H9 (cell line): ENCODE measurements around the gene TDRD9. TPM values are rescaled to one million over a fixed set of nuclear protein-coding genes. Genes with fewer than 3 reads are reported as not detected.
A peak's percentile ranks its signal among the peaks of the same experiment; 100 is the strongest.

Experiments used
- DNase-seq: peaks from one replicate; pipeline ENCODE4 v3.0.0-alpha.2; 2017
- H2AFZ ChIP-seq: one replicate; pipeline ENCODE4 v1.6.1; 2013; ENCODE audit warnings: mild to moderate bottlenecking, low read length, control low read depth, moderate library complexity
- H2AK5ac ChIP-seq: 2 replicates; pipeline ENCODE4 v1.6.1; 2013; ENCODE audit warnings: low read length, control low read depth, mixed read lengths; ENCODE audit not compliant: insufficient read length
- H2BK120ac ChIP-seq: one replicate; pipeline ENCODE4 v1.6.1; 2013; ENCODE audit warnings: low read depth, mild to moderate bottlenecking, low read length, control low read depth, inconsistent platforms; ENCODE audit not compliant: poor library complexity, severe bottlenecking
- H2BK12ac ChIP-seq: 2 replicates; pipeline ENCODE4 v1.6.1; 2013; ENCODE audit warnings: low read length, control low read depth, mixed read lengths, low read depth; ENCODE audit not compliant: insufficient read length
- H2BK15ac ChIP-seq: 2 replicates; pipeline ENCODE4 v1.6.1; 2013; ENCODE audit warnings: low read depth, low read length, control low read depth
- H2BK20ac ChIP-seq: one replicate; pipeline ENCODE4 v1.6.1; 2013; ENCODE audit warnings: low read depth, mild to moderate bottlenecking, low read length, control low read depth, inconsistent platforms; ENCODE audit not compliant: poor library complexity, severe bottlenecking
- H2BK5ac ChIP-seq: 2 replicates; pipeline ENCODE4 v1.6.1; 2013; ENCODE audit warnings: low read length, control low read depth, mixed read lengths; ENCODE audit not compliant: insufficient read length
- H3K14ac ChIP-seq: 2 replicates; pipeline ENCODE4 v1.6.1; 2013; ENCODE audit warnings: low read length, control low read depth; ENCODE audit not compliant: insufficient read depth
- H3K18ac ChIP-seq: 2 replicates; pipeline ENCODE4 v1.6.1; 2013; ENCODE audit warnings: low read depth, mild to moderate bottlenecking, mixed read lengths, low read length, control low read depth; ENCODE audit not compliant: insufficient read length
- H3K23ac ChIP-seq: 2 replicates; pipeline ENCODE4 v1.6.1; 2013; ENCODE audit warnings: low read length, control low read depth, mixed read lengths, low read depth; ENCODE audit not compliant: insufficient read length
- H3K23me2 ChIP-seq: 2 replicates; pipeline ENCODE4 v1.6.1; 2013; ENCODE audit warnings: low read depth, mild to moderate bottlenecking, mixed read lengths, low read length, control low read depth; ENCODE audit not compliant: insufficient read length, poor library complexity, severe bottlenecking
- H3K27ac ChIP-seq: 2 replicates; pipeline ENCODE4 v1.5.1; 2013; ENCODE audit warnings: low read length, control low read depth, mixed read lengths, low read depth; ENCODE audit not compliant: insufficient read length
- H3K27me3 ChIP-seq: 2 replicates; pipeline ENCODE4 v1.6.1; 2013; ENCODE audit warnings: low read length, control low read depth, inconsistent platforms; ENCODE audit not compliant: insufficient read depth
- H3K4ac ChIP-seq: 2 replicates; pipeline ENCODE4 v1.6.1; 2013; ENCODE audit warnings: low read depth, mild to moderate bottlenecking, control low read depth, inconsistent platforms, low read length, moderate library complexity
- H3K4me1 ChIP-seq: 2 replicates; pipeline ENCODE4 v1.6.1; 2013; ENCODE audit warnings: low read length, control low read depth, inconsistent platforms; ENCODE audit not compliant: insufficient read depth
- H3K4me2 ChIP-seq: 2 replicates; pipeline ENCODE4 v1.6.1; 2013; ENCODE audit warnings: low read length, control low read depth, mixed read lengths; ENCODE audit not compliant: insufficient read length, insufficient read depth
- H3K56ac ChIP-seq: 2 replicates; pipeline ENCODE4 v1.6.1; 2013; ENCODE audit warnings: low read depth, mild to moderate bottlenecking, mixed read lengths, low read length, control low read depth; ENCODE audit not compliant: insufficient read length
- H3K79me1 ChIP-seq: 2 replicates; pipeline ENCODE4 v1.6.1; 2013; ENCODE audit warnings: low read depth, mild to moderate bottlenecking, moderate library complexity, low read length, control low read depth, inconsistent platforms; ENCODE audit not compliant: insufficient read depth, poor library complexity, severe bottlenecking
- H3K79me2 ChIP-seq: 2 replicates; pipeline ENCODE4 v1.6.1; 2013; ENCODE audit warnings: low read length, control low read depth, inconsistent platforms; ENCODE audit not compliant: insufficient read depth
- H3K9ac ChIP-seq: 2 replicates; pipeline ENCODE4 v1.6.1; 2013; ENCODE audit warnings: low read length, control low read depth, mixed read lengths; ENCODE audit not compliant: insufficient read length; ENCODE audit errors: extremely low read depth
- H3K9me3 ChIP-seq: one replicate; pipeline ENCODE4 v1.6.1; 2013; ENCODE audit warnings: low read depth, low read length, inconsistent platforms; ENCODE audit not compliant: control insufficient read depth
- H3T11ph ChIP-seq: one replicate; pipeline ENCODE4 v1.6.1; 2013; ENCODE audit warnings: mild to moderate bottlenecking, low read length, control low read depth, inconsistent platforms
- H4K20me1 ChIP-seq: one replicate; pipeline ENCODE4 v1.6.1; 2013; ENCODE audit not compliant: control insufficient read depth, insufficient read length, insufficient read depth
- H4K5ac ChIP-seq: 2 replicates; pipeline ENCODE4 v1.6.1; 2013; ENCODE audit warnings: low read depth, mild to moderate bottlenecking, mixed read lengths, low read length, control low read depth; ENCODE audit not compliant: insufficient read length
- H4K8ac ChIP-seq: replicated peaks from 2 replicates; pipeline ENCODE4 v1.6.1; 2013; ENCODE audit warnings: low read length, control low read depth, mixed read lengths, low read depth; ENCODE audit not compliant: insufficient read length
- H4K91ac ChIP-seq: 2 replicates; pipeline ENCODE4 v1.6.1; 2013; ENCODE audit warnings: low read depth, mild to moderate bottlenecking, moderate library complexity, mixed read lengths, low read length, control low read depth; ENCODE audit not compliant: insufficient read length
- H3K27ac Mint-ChIP-seq, 3 experiments: 2 replicates in 2 of 3; 3 replicates in 1 of 3; pipeline ENCODE4 v1.8.0; 2020 to 2021; ENCODE audit warnings: mixed read lengths in 3 of 3, mild to moderate bottlenecking in 1 of 3, moderate library complexity in 1 of 3
- H3K27me3 Mint-ChIP-seq: 2 replicates; pipeline ENCODE4 v1.8.0; 2021; ENCODE audit warnings: low read depth, mild to moderate bottlenecking, moderate library complexity, mixed read lengths
- H3K36me3 Mint-ChIP-seq, 3 experiments: 2 replicates in 2 of 3; 3 replicates in 1 of 3; pipeline ENCODE4 v1.8.0; 2020 to 2021; ENCODE audit warnings: low read depth in 3 of 3, mixed read lengths in 3 of 3; ENCODE audit not compliant: insufficient read depth in 1 of 3
- H3K4me1 Mint-ChIP-seq, 2 experiments: 2 replicates each; pipeline ENCODE4 v1.8.0; 2020; ENCODE audit warnings: mixed read lengths in 2 of 2
- H3K4me3 Mint-ChIP-seq, 2 experiments: 2 replicates in 1 of 2; 3 replicates in 1 of 2; pipeline ENCODE4 v1.8.0; 2020 to 2021; ENCODE audit warnings: mild to moderate bottlenecking in 2 of 2, mixed read lengths in 2 of 2, moderate library complexity in 1 of 2
- H3K9me3 Mint-ChIP-seq, 2 experiments: 2 replicates in 1 of 2; 3 replicates in 1 of 2; pipeline ENCODE4 v1.8.0; 2020; ENCODE audit warnings: mild to moderate bottlenecking in 2 of 2, mixed read lengths in 2 of 2, moderate library complexity in 1 of 2
- CTCF ChIP-seq: fragments of 200-600 bp; sonication (generic); conservative IDR thresholded peaks from 3 replicates; pipeline ENCODE4 v1.8.0; 2021; ENCODE audit warnings: antibody characterized with exemption, mild to moderate bottlenecking
- WGBS: extraction: QIAGEN DNeasy Blood & Tissue Kit; methylation state at CpG from one replicate; pipeline ENCODE4 v1.1.7; 2013; ENCODE audit warnings: missing lambda C conversion rate, low lambda C conversion rate, mixed read lengths; ENCODE audit not compliant: insufficient read length; ENCODE audit errors: extremely low coverage; 5-methylcytosine and 5-hydroxymethylcytosine counted together
- total RNA-seq: library from RNA; stranded (reverse); gene quantifications from 2 replicates; pipeline ENCODE4 v1.2.1, GENCODE V29; 2021

Gene TDRD9
- total RNA-seq, 1 experiment from 2014 or later = not detected

GRCh38 chr14:104026024-104026423 lies 97.8 kb downstream of the TDRD9 start:
- Histone ChIP-seq H3K4me2 (no peak overlapping the region), H4K91ac (no peak overlapping the region), H3K4me1 (no peaks in the 10 kb centered on the region), H3T11ph (no peak overlapping the region), H3K9me3 (no peaks in the 10 kb centered on the region), H3K23ac (no peak overlapping the region), H3K79me2 (no peaks in the 10 kb centered on the region), H2AK5ac (no peak overlapping the region), H4K5ac (no peak overlapping the region), H2AFZ (no peak overlapping the region), H3K56ac (no peak overlapping the region), H3K18ac (no peak overlapping the region), H2BK12ac (no peak overlapping the region), H3K9ac (no peak overlapping the region), H4K20me1 (no peaks in the 10 kb centered on the region), H3K27ac (no peak overlapping the region), H2BK5ac (no peak overlapping the region), H3K4ac (no peak overlapping the region), H2BK20ac (no peak overlapping the region), H2BK15ac (no peak overlapping the region), H3K14ac (no peak overlapping the region), H2BK120ac (no peak overlapping the region), H3K79me1 (no peaks in the 10 kb centered on the region), H3K27me3 (no peaks in the 10 kb centered on the region), H4K8ac (no peak overlapping the region), H3K23me2 (no peaks in the 10 kb centered on the region)
- no peak overlapping the region for H3K4me3 Mint-ChIP-seq
- H3K9me3 Mint-ChIP-seq = no peaks in the 10 kb centered on the region
- peaks cover 7% of the 10 kb centered on the region for H3K27me3 Mint-ChIP-seq
- H3K27ac Mint-ChIP-seq = no peak overlapping the region
- DNase-seq = no peak
- WGBS = no CpG with 5 or more reads among the region's 1 CpG
- H3K4me1 Mint-ChIP-seq = no peaks in the 10 kb centered on the region
- TF ChIP-seq CTCF = peak; percentile 50
- H3K36me3 Mint-ChIP-seq = no peaks in the 10 kb centered on the region
